Measurements from ENCODE around the gene IGFBP6.

The IGFBP6 gene

GRCh38 chr12:53097564-53098353, at the start of gene IGFBP6:
IGFBP6 (plus strand) TSS chr12:53097667; CDS start chr12:53097718, 51 bp downstream.
- DNase-seq = no peak

- peak; percentile 19 for DNase-seq
Observed at GRCh38 chr12:53048033-53048779, 49.3 kb upstream of the IGFBP6 start.

GRCh38 chr12:53048780-53049401, 48.6 kb upstream of the IGFBP6 start:
- no peak for DNase-seq

GRCh38 chr12:53049571-53050318, 47.7 kb upstream of the IGFBP6 start, which contains the start of gene TNS2:
TNS2 (plus strand) TSS chr12:53050065; CDS start chr12:53050186, 121 bp downstream.
- peak; percentile 51 for DNase-seq

- no peak for DNase-seq
Observed at GRCh38 chr12:53050426-53051057, 46.9 kb upstream of the IGFBP6 start.

GRCh38 chr12:53051058-53051880, 46.2 kb upstream of the IGFBP6 start:
- no peak for DNase-seq

GRCh38 chr12:53051881-53052412, 45.5 kb upstream of the IGFBP6 start:
- no peak for DNase-seq

- DNase-seq = peak; percentile 58
Observed at GRCh38 chr12:53052419-53053217, 44.8 kb upstream of the IGFBP6 start.

GRCh38 chr12:53053218-53054111, 44.0 kb upstream of the IGFBP6 start:
- DNase-seq = peak; percentile 89

GRCh38 chr12:53054112-53054878, 43.2 kb upstream of the IGFBP6 start:
- peak; percentile 93 for DNase-seq

GRCh38 chr12:53055471-53056266, 41.8 kb upstream of the IGFBP6 start:
- no peak for DNase-seq

- DNase-seq = no peak
Observed at GRCh38 chr12:53056296-53056695, 41.2 kb upstream of the IGFBP6 start.

GRCh38 chr12:53056901-53057300, 40.6 kb upstream of the IGFBP6 start:
- DNase-seq = no peak

GRCh38 chr12:53057816-53058500, 39.5 kb upstream of the IGFBP6 start:
- no peak for DNase-seq

- DNase-seq = no peak
Observed at GRCh38 chr12:53058674-53059433, 38.6 kb upstream of the IGFBP6 start.

- DNase-seq = no peak
Observed at GRCh38 chr12:53059434-53060063, 37.9 kb upstream of the IGFBP6 start.
